ENCODE measurements around the gene CHRNA4. TPM values are rescaled to one million over a fixed set of nuclear protein-coding genes. Genes with fewer than 3 reads are reported as not detected.
A peak's percentile ranks its signal among the peaks of the same experiment; 100 is the strongest.

The CHRNA4 gene
- 0.29 TPM for polyA plus RNA-seq (2013, experiment 1 of 2)
- 0.19 TPM for polyA plus RNA-seq (2013, experiment 2 of 2)

DNA sequence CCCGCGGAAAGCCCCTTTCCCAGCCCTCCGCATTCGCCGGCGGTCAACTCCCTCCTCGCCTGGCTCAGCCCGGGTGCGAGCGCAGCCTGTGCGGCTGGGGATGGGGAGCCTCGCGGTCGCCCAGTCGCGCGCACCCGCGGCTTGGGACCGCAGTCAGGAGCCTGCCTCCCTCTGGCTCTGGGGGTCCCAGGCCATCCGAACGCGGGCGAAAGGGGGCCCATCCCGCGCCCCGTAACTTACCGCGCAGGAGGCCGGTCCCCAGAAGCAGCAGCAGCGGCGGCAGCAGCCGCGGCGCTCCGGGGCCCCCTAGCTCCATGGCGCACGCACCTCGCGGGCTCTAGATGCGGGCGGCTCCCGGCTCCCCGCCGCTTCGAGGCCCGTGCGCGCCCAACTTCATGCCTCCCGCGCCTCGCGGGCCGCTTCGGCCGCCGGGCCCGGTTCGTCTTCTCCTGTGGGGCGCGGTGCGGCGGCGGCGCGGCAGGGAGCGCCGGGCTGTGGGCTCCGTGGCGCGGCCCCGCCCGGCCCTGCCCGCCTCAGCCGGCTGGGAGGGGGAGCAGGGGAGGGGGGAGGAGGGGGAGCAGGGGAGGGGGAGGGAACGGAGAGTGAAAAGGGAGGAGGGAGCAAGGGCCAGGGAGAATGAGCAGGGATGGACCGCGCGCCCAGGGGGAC lies at the start of gene CHRNA4:
Gene CHRNA4, minus strand, starts transcription at position 500 of the 669 bp plus-strand sequence. Its CDS starts 184 bp downstream, at position 316.
- no CpG with 5 or more reads among the region's 79 CpGs for WGBS, 2 donors (ENCODE audit: extremely low coverage in 2 of 2, insufficient read length in 2 of 2, insufficient replicate concordance in 1 of 2)
- no peak for DNase-seq (ENCODE audit: low spot score)
- Histone ChIP-seq H2BK15ac (ENCODE audit: low read length) (peak within 1 kb of the TSS; percentile 81), H3K9ac (ENCODE audit: low read depth, low read length, poor library complexity) (peak within 1 kb of the TSS; percentile 44), H3K79me1 (ENCODE audit: low read depth, low read length) (no peaks in the 10 kb centered on the region), H4K91ac (ENCODE audit: low read depth, low read length, poor library complexity) (no peak within 1 kb of the TSS), H3K4me2 (ENCODE audit: insufficient read depth, low read length, poor library complexity, severe bottlenecking) (peak within 1 kb of the TSS; percentile 91), H2AFZ (ENCODE audit: low read length) (peak within 1 kb of the TSS; percentile 75), H3K9me3 (replicated peaks in 1 of 2; ENCODE audit: control insufficient read depth in 2 of 2, insufficient read depth in 1 of 2, low read depth in 1 of 2, low read length in 2 of 2) (no peaks in the 10 kb centered on the region), H3K27ac (replicated peaks; ENCODE audit: low read length) (no peak within 1 kb of the TSS), H2BK5ac (ENCODE audit: low read length) (peak within 1 kb of the TSS; percentile 82), H3K4me1 (ENCODE audit: control insufficient read depth in 2 of 2, insufficient read depth in 1 of 2, low read depth in 1 of 2, low read length in 2 of 2) (peaks cover 17 to 29% of the 10 kb centered on the region in 2 donors), H3K4ac (ENCODE audit: low read length) (peak within 1 kb of the TSS; percentile 84), H2AK5ac (ENCODE audit: low read depth, low read length) (peak within 1 kb of the TSS; percentile 97), H3K18ac (ENCODE audit: low read length) (peak within 1 kb of the TSS; percentile 90), H4K8ac (ENCODE audit: low read depth, low read length) (no peak within 1 kb of the TSS), H3K23ac (ENCODE audit: low read depth, low read length, poor library complexity) (peak within 1 kb of the TSS; percentile 96), H2BK120ac (ENCODE audit: low read depth, low read length) (no peak within 1 kb of the TSS), H3K14ac (ENCODE audit: low read length) (peak within 1 kb of the TSS; percentile 82), H3K4me3 (ENCODE audit: low read length in 2 of 2) (peak within 1 kb of the TSS; percentile 17 to 75), H2BK12ac (ENCODE audit: low read length) (no peak within 1 kb of the TSS), H3K27me3 (ENCODE audit: control insufficient read depth in 3 of 3, insufficient read depth in 3 of 3, low read depth in 1 of 3, low read length in 3 of 3) (peaks cover 0 to 77% (median 36%) of the 10 kb centered on the region in 3 experiments), H3K36me3 (replicated peaks in 1 of 2; ENCODE audit: control insufficient read depth in 2 of 2, insufficient read depth in 2 of 2, low read length in 2 of 2) (no peaks in the 10 kb centered on the region)

DNA sequence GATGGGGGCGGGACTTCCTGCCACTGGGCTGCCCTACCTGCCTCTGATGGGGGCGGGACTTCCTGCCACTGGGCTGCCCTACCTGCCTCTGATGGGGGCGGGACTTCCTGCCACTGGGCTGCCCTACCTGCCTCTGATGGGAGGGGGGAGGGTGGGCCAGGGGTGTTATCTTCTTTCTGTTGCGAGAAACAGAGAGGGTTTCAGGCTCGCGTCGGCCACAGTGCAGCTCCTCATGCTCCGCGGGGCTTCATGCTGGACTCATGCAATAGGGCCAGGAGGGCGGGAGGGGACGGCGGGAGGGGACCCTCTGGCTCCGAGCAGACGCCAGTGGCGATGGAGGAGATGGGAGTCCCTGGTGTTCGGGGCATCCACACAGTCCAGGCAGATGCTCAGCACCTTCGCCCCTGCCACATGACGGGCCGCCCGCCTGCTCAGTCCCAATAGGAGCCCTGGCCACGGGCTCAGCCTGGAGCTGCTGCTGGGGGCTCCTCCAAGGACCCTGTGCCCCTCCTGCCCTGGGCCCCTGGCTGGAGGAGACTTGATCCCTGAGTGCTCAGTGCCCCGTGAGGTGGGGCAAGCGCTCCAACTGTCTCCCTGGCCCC lies 48.8 kb upstream of the CHRNA4 start:
- no CpG with 5 or more reads among the region's 23 CpGs for WGBS, 2 donors (ENCODE audit: extremely low coverage in 2 of 2, insufficient read length in 2 of 2, insufficient replicate concordance in 1 of 2)
- Histone ChIP-seq H3K4me2 (ENCODE audit: insufficient read depth, low read length, poor library complexity, severe bottlenecking) (no peak overlapping the region), H2BK120ac (ENCODE audit: low read depth, low read length) (no peak overlapping the region)

GRCh38 chr20:63409066-63409833 lies 48.1 kb upstream of the CHRNA4 start:
- Histone ChIP-seq H3K14ac (ENCODE audit: low read length) (peak overlapping the region; percentile 38), H3K36me3 (replicated peaks in 1 of 2; ENCODE audit: control insufficient read depth in 2 of 2, insufficient read depth in 2 of 2, low read length in 2 of 2) (peaks cover 2 to 3% of the 10 kb centered on the region in 2 donors), H2AK5ac (ENCODE audit: low read depth, low read length) (peak overlapping the region; percentile 86), H3K9me3 (replicated peaks in 1 of 2; ENCODE audit: control insufficient read depth in 2 of 2, insufficient read depth in 1 of 2, low read depth in 1 of 2, low read length in 2 of 2) (peaks cover 0 to 2% of the 10 kb centered on the region in 2 donors), H3K79me1 (ENCODE audit: low read depth, low read length) (no peaks in the 10 kb centered on the region), H2BK12ac (ENCODE audit: low read length) (no peak overlapping the region), H3K4me2 (ENCODE audit: insufficient read depth, low read length, poor library complexity, severe bottlenecking) (no peak overlapping the region), H3K4ac (ENCODE audit: low read length) (no peak overlapping the region), H2BK5ac (ENCODE audit: low read length) (peak overlapping the region; percentile 75), H3K27ac (replicated peaks; ENCODE audit: low read length) (no peak overlapping the region), H2BK15ac (ENCODE audit: low read length) (peak overlapping the region; percentile 92), H4K8ac (ENCODE audit: low read depth, low read length) (no peak overlapping the region), H3K23ac (ENCODE audit: low read depth, low read length, poor library complexity) (peak overlapping the region; percentile 8), H3K9ac (ENCODE audit: low read depth, low read length, poor library complexity) (peak overlapping the region; percentile 21), H3K4me1 (ENCODE audit: control insufficient read depth in 2 of 2, insufficient read depth in 1 of 2, low read depth in 1 of 2, low read length in 2 of 2) (peaks cover 2 to 11% of the 10 kb centered on the region in 2 donors), H2BK120ac (ENCODE audit: low read depth, low read length) (peak overlapping the region; percentile 61), H3K18ac (ENCODE audit: low read length) (peak overlapping the region; percentile 64), H3K4me3 (ENCODE audit: low read length in 2 of 2) (peak overlapping the region in 1 of 2 donors; percentile 49), H2AFZ (ENCODE audit: low read length) (no peak overlapping the region), H4K91ac (ENCODE audit: low read depth, low read length, poor library complexity) (peak overlapping the region; percentile 38), H3K27me3 (ENCODE audit: control insufficient read depth in 3 of 3, insufficient read depth in 3 of 3, low read depth in 1 of 3, low read length in 3 of 3) (no peaks in the 10 kb centered on the region)
- WGBS, 2 donors (ENCODE audit: extremely low coverage in 2 of 2, insufficient read length in 2 of 2, insufficient replicate concordance in 1 of 2) = no CpG with 5 or more reads among the region's 21 CpGs
- no peak for DNase-seq (ENCODE audit: low spot score)

More for the DNA sequence above, 48.8 kb upstream of the CHRNA4 start:
- Histone ChIP-seq H3K14ac (ENCODE audit: low read length) (no peak overlapping the region), H3K18ac (ENCODE audit: low read length) (peak overlapping the region; percentile 83), H3K9ac (ENCODE audit: low read depth, low read length, poor library complexity) (no peak overlapping the region), H2BK15ac (ENCODE audit: low read length) (no peak overlapping the region), H3K27me3 (ENCODE audit: control insufficient read depth in 3 of 3, insufficient read depth in 3 of 3, low read depth in 1 of 3, low read length in 3 of 3) (no peaks in the 10 kb centered on the region), H3K9me3 (replicated peaks in 1 of 2; ENCODE audit: control insufficient read depth in 2 of 2, insufficient read depth in 1 of 2, low read depth in 1 of 2, low read length in 2 of 2) (peaks cover 0 to 2% of the 10 kb centered on the region in 2 donors), H4K8ac (ENCODE audit: low read depth, low read length) (peak overlapping the region; percentile 43), H2BK12ac (ENCODE audit: low read length) (peak overlapping the region; percentile 75), H3K4me3 (ENCODE audit: low read length in 2 of 2) (no peak overlapping the region), H3K4me1 (ENCODE audit: control insufficient read depth in 2 of 2, insufficient read depth in 1 of 2, low read depth in 1 of 2, low read length in 2 of 2) (peaks cover 2 to 11% of the 10 kb centered on the region in 2 donors), H4K91ac (ENCODE audit: low read depth, low read length, poor library complexity) (no peak overlapping the region), H2AK5ac (ENCODE audit: low read depth, low read length) (peak overlapping the region; percentile 95), H2AFZ (ENCODE audit: low read length) (no peak overlapping the region), H2BK5ac (ENCODE audit: low read length) (peak overlapping the region; percentile 82), H3K27ac (replicated peaks; ENCODE audit: low read length) (no peak overlapping the region), H3K36me3 (replicated peaks in 1 of 2; ENCODE audit: control insufficient read depth in 2 of 2, insufficient read depth in 2 of 2, low read length in 2 of 2) (peaks cover 2 to 3% of the 10 kb centered on the region in 2 donors), H3K79me1 (ENCODE audit: low read depth, low read length) (no peaks in the 10 kb centered on the region), H3K23ac (ENCODE audit: low read depth, low read length, poor library complexity) (peak overlapping the region; percentile 55), H3K4ac (ENCODE audit: low read length) (no peak overlapping the region)
- DNase-seq (ENCODE audit: low spot score) = no peak
